ENCODE data around the gene SENP1. TPM values are rescaled to one million over a fixed set of nuclear protein-coding genes. Genes with fewer than 3 reads are reported as not detected.
A peak's percentile ranks its signal among the peaks of the same experiment; 100 is the strongest.

SENP1 gene
- 10 to 100 TPM; 45.6 to 50.1 TPM for total RNA-seq

- CTCF ChIA-PET = interaction anchor here (0.7 to 2.5 kb wide), 13 partner anchors 11 to 709 kb away, joined by 3 to 13 read pairs (median 4); partner anchors contain the start of genes ASB8, PFKM and TMEM106C
- Mint-ChIP-seq H3K4me3 (peak within 1 kb of the TSS; percentile 88), H3K4me1 (ENCODE audit: low read depth) (peaks cover 54% of the 10 kb centered on the region), H3K27ac (peak within 1 kb of the TSS; percentile 94), H3K27me3 (ENCODE audit: low read depth) (no peaks in the 10 kb centered on the region), H3K9me3 (ENCODE audit: insufficient read depth) (no peaks in the 10 kb centered on the region), H3K36me3 (ENCODE audit: low read depth) (peaks cover 8% of the 10 kb centered on the region)
- DNase-seq = peak; percentile 92
- POLR2A ChIA-PET = interaction anchor here (0.6 to 3.0 kb wide), 10 partner anchors 10 to 294 kb away, joined by 3 to 35 read pairs (median 3); partner anchors contain the start of genes ASB8 and PFKM
- ATAC-seq = peak; percentile 81
Measured at GRCh38 chr12:48105867-48106680, at the start of gene SENP1. Gene SENP1 (minus strand): TSS chr12:48106079. CDS start chr12:48101472, 4,607 bp downstream.

- H3K4me1 Mint-ChIP-seq (ENCODE audit: low read depth) = peaks cover 20% of the 10 kb centered on the region
- no peak for ATAC-seq
- CTCF ChIA-PET = interaction anchor here (1.0 to 1.7 kb wide), 4 partner anchors 10 to 32 kb away, joined by 3 to 9 read pairs (median 4); partner anchors contain the start of gene CCDC184
- H3K36me3 Mint-ChIP-seq (ENCODE audit: low read depth) = peaks cover 39% of the 10 kb centered on the region
- H3K27me3 Mint-ChIP-seq (ENCODE audit: low read depth) = no peaks in the 10 kb centered on the region
- no peak overlapping the region for H3K27ac Mint-ChIP-seq
- no peak overlapping the region for H3K4me3 Mint-ChIP-seq
- H3K9me3 Mint-ChIP-seq (ENCODE audit: insufficient read depth) = no peaks in the 10 kb centered on the region
- POLR2A ChIA-PET = interaction anchor here (4.3 kb wide), 1 partner anchor 45 kb away, joined by 14 read pairs; the partner anchor contains the start of gene SENP1
- DNase-seq = no peak
Measured at GRCh38 chr12:48151103-48151771, 45.4 kb upstream of the SENP1 start.

GRCh38 chr12:48145981-48146380, 40.1 kb upstream of the SENP1 start:
- ATAC-seq = no peak
- H3K27ac Mint-ChIP-seq = no peak overlapping the region
- no peaks in the 10 kb centered on the region for H3K4me1 Mint-ChIP-seq (ENCODE audit: low read depth)
- peaks cover 39% of the 10 kb centered on the region for H3K36me3 Mint-ChIP-seq (ENCODE audit: low read depth)
- CTCF ChIA-PET = interaction anchor here (0.7 to 1.6 kb wide), 2 partner anchors 9 to 379 kb away, joined by 3 to 4 read pairs; no protein-coding TSS in a partner anchor
- no peak overlapping the region for H3K4me3 Mint-ChIP-seq
- H3K9me3 Mint-ChIP-seq (ENCODE audit: insufficient read depth) = no peaks in the 10 kb centered on the region
- POLR2A ChIA-PET = no interaction called here
- DNase-seq = no peak
- no peaks in the 10 kb centered on the region for H3K27me3 Mint-ChIP-seq (ENCODE audit: low read depth)

DNA sequence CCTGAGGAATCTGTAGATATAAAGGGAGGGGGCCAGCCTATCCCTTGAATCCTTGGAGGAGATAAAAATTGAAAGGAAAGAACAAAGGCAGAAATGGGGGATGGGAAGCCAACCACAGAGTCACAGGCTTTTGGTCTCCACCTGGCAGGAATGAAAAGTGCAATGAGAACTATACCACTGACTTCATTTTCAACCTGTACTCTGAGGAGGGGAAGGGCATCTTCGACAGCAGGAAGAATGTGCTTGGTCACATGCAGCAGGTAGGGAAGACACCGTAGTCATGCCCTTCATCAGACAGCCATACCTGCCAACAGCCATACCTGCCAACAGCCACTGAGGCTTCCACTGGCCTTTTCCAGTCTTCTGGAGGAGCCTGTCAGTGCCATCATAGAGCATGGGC, 38.0 kb upstream of the SENP1 start:
- H3K4me1 Mint-ChIP-seq (ENCODE audit: low read depth) = no peaks in the 10 kb centered on the region
- H3K9me3 Mint-ChIP-seq (ENCODE audit: insufficient read depth) = no peaks in the 10 kb centered on the region
- ATAC-seq = no peak
- H3K27ac Mint-ChIP-seq = no peak overlapping the region
- H3K4me3 Mint-ChIP-seq = no peak overlapping the region
- ChIA-PET POLR2A (no interaction called here), CTCF (interaction anchor here (1.1 to 1.2 kb wide), 2 partner anchors 14 to 194 kb away, joined by 3 read pairs; partner anchors contain the start of gene ASB8)
- H3K27me3 Mint-ChIP-seq (ENCODE audit: low read depth) = no peaks in the 10 kb centered on the region
- H3K36me3 Mint-ChIP-seq (ENCODE audit: low read depth) = peaks cover 27% of the 10 kb centered on the region
- no peak for DNase-seq

DNA sequence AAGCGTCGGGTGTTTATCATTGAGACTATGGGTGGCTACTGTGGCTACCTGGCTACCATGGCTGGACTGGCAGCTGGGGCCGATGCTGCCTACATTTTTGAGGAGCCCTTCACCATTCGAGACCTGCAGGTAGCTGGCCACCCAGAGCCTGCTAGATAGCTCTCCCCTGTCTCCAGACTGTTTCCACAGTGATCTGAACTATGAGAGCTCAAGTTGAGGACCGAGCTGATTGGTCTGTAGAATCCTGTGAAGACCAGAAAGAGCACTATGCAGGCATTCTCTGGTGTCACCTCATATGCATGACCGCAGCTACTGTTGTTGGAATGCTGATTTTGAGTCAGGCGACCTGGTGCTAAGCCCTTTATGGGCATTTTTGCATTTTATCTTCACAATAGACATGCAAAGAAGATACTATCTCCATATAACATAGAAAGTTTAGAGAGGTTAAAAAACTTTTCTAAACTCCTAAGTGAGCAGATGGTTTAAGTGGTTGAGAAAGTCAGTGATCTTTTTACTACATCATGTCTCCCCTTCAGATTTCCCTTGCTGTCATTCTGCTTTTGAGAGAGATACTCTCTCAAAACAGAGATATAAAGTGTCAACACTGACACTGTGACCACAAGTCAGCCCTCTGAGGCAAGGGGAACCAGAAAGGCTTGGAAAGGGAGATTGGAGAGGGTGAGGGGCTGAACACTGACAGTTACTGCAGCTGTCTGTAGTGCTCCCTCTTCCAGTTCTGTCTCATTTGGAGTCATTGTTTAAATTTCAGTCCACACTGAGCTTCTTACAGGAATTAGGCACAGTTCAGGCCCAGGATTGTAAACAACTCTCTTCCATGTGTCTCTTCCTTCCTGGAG, 37.2 kb upstream of the SENP1 start:
- Mint-ChIP-seq H3K9me3 (ENCODE audit: insufficient read depth) (no peaks in the 10 kb centered on the region), H3K4me3 (no peak overlapping the region), H3K4me1 (ENCODE audit: low read depth) (no peaks in the 10 kb centered on the region), H3K27ac (no peak overlapping the region), H3K27me3 (ENCODE audit: low read depth) (no peaks in the 10 kb centered on the region), H3K36me3 (ENCODE audit: low read depth) (peaks cover 22% of the 10 kb centered on the region)
- ATAC-seq (no peak), DNase-seq (no peak)
- ChIA-PET POLR2A (no interaction called here), CTCF (interaction anchor here (1.0 to 1.3 kb wide), 4 partner anchors 14 to 194 kb away, joined by 3 read pairs; partner anchors contain the start of gene ASB8)

DNA sequence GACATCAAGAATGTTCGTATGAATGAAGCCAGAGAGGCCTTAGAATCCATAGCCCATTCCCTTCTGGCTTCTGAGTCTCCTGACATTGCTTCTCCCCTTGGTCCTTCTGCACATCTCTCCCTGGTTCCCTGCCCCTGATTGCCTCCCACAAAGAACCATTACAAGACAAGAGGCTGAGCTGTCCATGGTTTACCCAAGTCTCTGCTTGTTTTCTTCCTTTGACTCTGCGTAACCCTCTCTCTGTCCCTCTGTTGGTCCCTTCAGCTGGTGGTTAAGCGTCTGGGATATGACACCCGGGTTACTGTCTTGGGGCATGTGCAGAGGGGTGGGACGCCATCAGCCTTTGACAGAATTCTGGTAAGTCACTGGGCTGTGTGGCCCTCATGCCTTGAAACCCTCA, 29.1 kb upstream of the SENP1 start:
- CTCF ChIA-PET = no interaction called here
- ATAC-seq (no peak), DNase-seq (no peak)
- H3K36me3 Mint-ChIP-seq (ENCODE audit: low read depth) = peaks cover 3% of the 10 kb centered on the region
- H3K4me3 Mint-ChIP-seq = no peak overlapping the region
- POLR2A ChIA-PET = interaction anchor here (0.6 kb wide), 1 partner anchor 47 kb away, joined by 3 read pairs; no protein-coding TSS in a partner anchor
- H3K27ac Mint-ChIP-seq = no peak overlapping the region
- no peaks in the 10 kb centered on the region for H3K9me3 Mint-ChIP-seq (ENCODE audit: insufficient read depth)
- H3K27me3 Mint-ChIP-seq (ENCODE audit: low read depth) = no peaks in the 10 kb centered on the region
- no peaks in the 10 kb centered on the region for H3K4me1 Mint-ChIP-seq (ENCODE audit: low read depth)

- H3K36me3 Mint-ChIP-seq (ENCODE audit: low read depth) = peaks cover 5% of the 10 kb centered on the region
- H3K27ac Mint-ChIP-seq = no peak overlapping the region
- CTCF ChIA-PET = no interaction called here
- no peak for ATAC-seq
- DNase-seq = no peak
- POLR2A ChIA-PET = no interaction called here
- H3K4me3 Mint-ChIP-seq = no peak overlapping the region
- no peaks in the 10 kb centered on the region for H3K9me3 Mint-ChIP-seq (ENCODE audit: insufficient read depth)
- no peaks in the 10 kb centered on the region for H3K27me3 Mint-ChIP-seq (ENCODE audit: low read depth)
- H3K4me1 Mint-ChIP-seq (ENCODE audit: low read depth) = no peaks in the 10 kb centered on the region
Measured at GRCh38 chr12:48132826-48133225, 26.9 kb upstream of the SENP1 start.

DNA sequence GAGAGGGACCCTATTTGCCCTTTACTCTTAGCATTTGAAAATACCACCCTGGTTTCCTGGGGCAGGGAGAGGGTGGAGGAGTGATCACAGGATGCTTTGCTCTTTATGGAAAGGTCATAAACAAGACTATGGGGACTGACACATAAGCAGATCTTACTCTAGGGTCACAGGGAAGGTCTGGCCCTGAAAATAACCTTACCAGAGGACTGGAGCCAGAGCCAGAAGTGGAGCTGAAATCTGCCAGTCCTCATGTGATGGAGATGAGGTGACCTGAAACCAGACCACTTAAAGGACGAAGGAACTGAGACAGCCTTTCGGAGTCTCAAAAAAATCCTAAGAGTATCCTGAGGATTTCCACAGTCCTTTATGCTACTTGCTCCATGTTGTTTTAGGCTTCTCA, 25.6 kb upstream of the SENP1 start:
- ChIA-PET CTCF (interaction anchor here (1.0 kb wide), 1 partner anchor 487 kb away, joined by 3 read pairs; no protein-coding TSS in a partner anchor), POLR2A (no interaction called here)
- Mint-ChIP-seq H3K27ac (no peak overlapping the region), H3K36me3 (ENCODE audit: low read depth) (peaks cover 5% of the 10 kb centered on the region), H3K27me3 (ENCODE audit: low read depth) (no peaks in the 10 kb centered on the region), H3K4me3 (no peak overlapping the region), H3K9me3 (ENCODE audit: insufficient read depth) (no peaks in the 10 kb centered on the region), H3K4me1 (ENCODE audit: low read depth) (no peaks in the 10 kb centered on the region)
- ATAC-seq = no peak
- DNase-seq = no peak

DNA sequence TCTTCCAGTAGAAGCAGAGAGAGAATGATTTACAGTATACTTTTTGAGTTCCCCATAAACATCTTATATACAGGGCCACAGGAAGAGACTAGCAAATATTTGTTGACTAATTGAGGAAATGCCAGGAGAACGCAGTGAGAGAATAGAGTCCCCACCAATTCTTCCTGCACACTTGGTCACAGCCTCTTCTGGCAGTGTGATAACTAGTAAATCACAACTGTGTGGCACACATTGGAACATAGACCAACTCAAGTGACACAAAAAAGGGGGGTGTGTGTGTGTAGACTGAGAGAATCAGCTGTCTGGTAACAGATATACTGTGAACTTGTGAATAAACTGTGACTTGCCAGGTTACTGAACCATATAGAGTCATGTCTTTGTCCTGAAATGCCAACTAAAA, 23.5 kb upstream of the SENP1 start:
- Mint-ChIP-seq H3K4me3 (no peak overlapping the region), H3K4me1 (ENCODE audit: low read depth) (no peaks in the 10 kb centered on the region), H3K36me3 (ENCODE audit: low read depth) (peaks cover 5% of the 10 kb centered on the region), H3K27ac (no peak overlapping the region), H3K9me3 (ENCODE audit: insufficient read depth) (no peaks in the 10 kb centered on the region), H3K27me3 (ENCODE audit: low read depth) (no peaks in the 10 kb centered on the region)
- POLR2A ChIA-PET = interaction anchor here (0.6 to 0.8 kb wide), 2 partner anchors 21 to 555 kb away, joined by 3 read pairs; no protein-coding TSS in a partner anchor
- DNase-seq (no peak), ATAC-seq (no peak)
- CTCF ChIA-PET = no interaction called here

- DNase-seq = no peak
- POLR2A ChIA-PET = interaction anchor here (0.7 kb wide), 1 partner anchor 10 kb away, joined by 3 read pairs; no protein-coding TSS in a partner anchor
- ATAC-seq = no peak
- H3K4me1 Mint-ChIP-seq (ENCODE audit: low read depth) = no peaks in the 10 kb centered on the region
- H3K9me3 Mint-ChIP-seq (ENCODE audit: insufficient read depth) = no peaks in the 10 kb centered on the region
- H3K36me3 Mint-ChIP-seq (ENCODE audit: low read depth) = peaks cover 5% of the 10 kb centered on the region
- CTCF ChIA-PET = no interaction called here
- H3K27ac Mint-ChIP-seq = no peak overlapping the region
- no peak overlapping the region for H3K4me3 Mint-ChIP-seq
- no peaks in the 10 kb centered on the region for H3K27me3 Mint-ChIP-seq (ENCODE audit: low read depth)
Measured at GRCh38 chr12:48128800-48129199, 22.9 kb upstream of the SENP1 start.

DNA sequence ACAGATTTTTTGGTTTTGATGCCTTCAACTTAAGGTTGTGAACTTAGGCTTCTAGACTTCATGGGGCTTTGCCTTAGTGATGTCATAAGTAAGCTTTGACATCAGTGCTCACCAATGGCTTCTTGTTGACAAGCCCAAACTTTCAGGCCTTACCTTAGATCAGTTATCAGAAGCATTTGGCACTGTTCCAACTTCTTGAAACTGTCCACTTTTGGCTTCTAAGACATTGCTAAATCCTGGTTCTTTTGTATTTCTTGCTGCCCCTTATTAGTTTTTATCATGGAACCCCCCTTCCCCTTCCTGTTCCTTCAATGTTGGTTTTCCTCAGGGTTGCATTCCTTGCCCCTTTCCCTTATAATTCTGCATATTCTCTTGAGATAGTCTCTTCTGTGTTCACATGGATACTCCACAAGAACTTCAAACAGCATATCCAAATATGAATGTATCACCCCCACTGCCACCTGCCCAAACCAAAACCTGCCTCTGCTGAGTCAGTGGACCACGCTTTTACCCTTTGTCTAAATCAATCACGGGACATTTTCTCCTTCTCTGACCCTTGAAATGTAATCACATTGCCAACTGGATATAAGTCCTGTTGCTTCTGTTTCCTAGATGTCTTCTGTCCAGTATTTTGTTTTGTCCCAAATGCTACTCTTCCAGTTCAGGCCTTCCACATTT, 21.2 kb upstream of the SENP1 start:
- Mint-ChIP-seq H3K27ac (no peak overlapping the region), H3K4me1 (ENCODE audit: low read depth) (no peaks in the 10 kb centered on the region), H3K4me3 (no peak overlapping the region), H3K9me3 (ENCODE audit: insufficient read depth) (no peaks in the 10 kb centered on the region), H3K27me3 (ENCODE audit: low read depth) (no peaks in the 10 kb centered on the region), H3K36me3 (ENCODE audit: low read depth) (peaks cover 2% of the 10 kb centered on the region)
- ATAC-seq (no peak), DNase-seq (no peak)
- ChIA-PET POLR2A (no interaction called here), CTCF (interaction anchor here (0.7 kb wide), 1 partner anchor 38 kb away, joined by 3 read pairs; no protein-coding TSS in a partner anchor)
